ENCODE results near the gene AVP. TPM values are rescaled to one million over a fixed set of nuclear protein-coding genes. Genes with fewer than 3 reads are reported as not detected.
"Not testable (repeated sequence)": the region's sequence is repeated elsewhere in the genome, so short reads cannot be mapped to it uniquely, and the experiment has no call there.

Gene AVP
- total and polyA plus RNA-seq, 2 experiments from 2014 or later = 0.67 to 1.3 TPM

DNA sequence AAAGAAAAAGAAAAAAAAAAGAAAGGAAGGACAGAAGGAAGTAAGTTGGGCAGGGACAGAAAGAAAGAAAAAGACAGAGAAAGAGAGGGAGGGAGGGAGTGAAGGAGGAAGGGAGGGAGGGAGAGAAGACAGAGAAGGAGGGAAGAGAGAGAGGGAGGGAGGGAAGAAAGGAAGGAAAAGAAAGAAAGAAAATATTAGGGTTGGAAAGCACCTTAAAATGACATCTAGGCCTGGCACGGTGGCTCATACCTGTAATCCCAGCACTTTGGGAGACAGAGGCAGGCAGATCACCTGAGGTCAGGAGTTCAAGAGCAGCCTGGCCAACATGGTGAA, 42.0 kb upstream of the AVP start:
- 100% methylated on average over 1 of the region's 1 CpG for WGBS (ENCODE audit: low lambda C conversion rate, missing lambda C conversion rate)
- Histone ChIP-seq H3K36me3 (replicated peaks; ENCODE audit: insufficient read depth, low read depth) (no peaks in the 10 kb centered on the region), H3K79me2 (peaks cover 25% of the 10 kb centered on the region), H2AFZ (no peak overlapping the region), H3K27ac (peak overlapping the region; percentile 87), H3K4me1 (ENCODE audit: insufficient read depth) (no peaks in the 10 kb centered on the region), H4K20me1 (ENCODE audit: insufficient read depth, poor library complexity, severe bottlenecking) (no peaks in the 10 kb centered on the region), H3K4me3 (no peak overlapping the region), H3K9me3 (ENCODE audit: low read depth) (no peaks in the 10 kb centered on the region), H3K4me2 (no peak overlapping the region), H3K27me3 (no peaks in the 10 kb centered on the region), H3K9me2 (replicated peaks; ENCODE audit: insufficient read depth) (no peaks in the 10 kb centered on the region)
- TF ChIP-seq EZH2 (IDR thresholded peaks at IDR 0.05; ENCODE audit: borderline replicate concordance) (no peak), CTCF (IDR thresholded peaks at IDR 0.05; ENCODE audit: poor library complexity) (no peak), EZH2phosphoT487 (IDR thresholded peaks at IDR 0.05; ENCODE audit: low read depth, severe bottlenecking, unreplicated experiment) (no peak)
- DNase-seq (ENCODE audit: low spot score) = no peak

DNA sequence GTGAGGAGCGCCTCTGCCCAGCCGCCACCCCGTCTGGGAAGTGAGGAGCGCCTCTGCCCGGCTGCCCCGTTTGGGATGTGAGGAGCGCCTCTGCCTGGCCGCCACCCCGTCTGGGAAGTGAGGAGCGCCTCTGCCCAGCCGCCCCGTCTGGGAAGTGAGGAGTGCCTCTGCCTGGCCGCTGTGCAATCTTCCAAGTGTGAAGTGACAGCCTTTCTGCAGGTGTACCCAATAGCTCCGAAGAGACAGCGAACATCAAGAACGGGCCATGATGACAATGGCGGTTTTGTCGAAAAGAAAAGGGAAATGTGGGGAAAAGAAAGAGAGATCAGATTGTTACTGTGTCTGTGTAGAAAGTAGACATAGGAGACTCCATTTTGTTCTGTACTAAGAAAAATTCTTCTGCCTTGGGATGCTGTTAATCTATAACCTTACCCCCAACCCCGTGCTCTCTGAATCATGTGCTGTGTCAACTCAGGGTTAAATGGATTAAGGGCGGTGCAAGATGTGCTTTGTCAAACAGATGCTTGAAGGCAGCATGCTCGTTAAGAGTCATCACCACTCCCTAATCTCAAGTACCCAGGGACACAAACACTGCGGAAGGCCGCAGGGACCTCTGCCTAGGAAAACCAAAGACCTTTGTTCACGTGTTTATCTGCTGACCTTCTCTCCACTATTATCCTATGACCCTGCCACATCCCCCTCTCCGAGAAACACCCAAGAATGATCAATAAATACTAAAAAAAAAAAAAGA, 41.4 kb upstream of the AVP start:
- DNase-seq (ENCODE audit: low spot score); H3K9me2 ChIP-seq (replicated peaks; ENCODE audit: insufficient read depth); H3K27me3 ChIP-seq; H3K4me2 ChIP-seq; H3K9me3 ChIP-seq (ENCODE audit: low read depth); H3K4me1 ChIP-seq (ENCODE audit: insufficient read depth); H3K36me3 ChIP-seq (replicated peaks; ENCODE audit: insufficient read depth, low read depth); H3K4me3 ChIP-seq; H4K20me1 ChIP-seq (ENCODE audit: insufficient read depth, poor library complexity, severe bottlenecking); H2AFZ ChIP-seq: not testable (repeated sequence)
- Histone ChIP-seq H3K79me2 (peaks cover 23% of the 10 kb centered on the region), H3K27ac (peak overlapping the region; percentile 87)
- 84% methylated on average over 17 of the region's 25 CpGs for WGBS (ENCODE audit: low lambda C conversion rate, missing lambda C conversion rate)

- not testable (repeated sequence) for H3K9me2 ChIP-seq (replicated peaks; ENCODE audit: insufficient read depth); H3K36me3 ChIP-seq (replicated peaks; ENCODE audit: insufficient read depth, low read depth); H3K4me1 ChIP-seq (ENCODE audit: insufficient read depth); H4K20me1 ChIP-seq (ENCODE audit: insufficient read depth, poor library complexity, severe bottlenecking); H3K27ac ChIP-seq; H3K9me3 ChIP-seq (ENCODE audit: low read depth); DNase-seq (ENCODE audit: low spot score); H3K4me2 ChIP-seq; H3K27me3 ChIP-seq; H3K4me3 ChIP-seq; H2AFZ ChIP-seq
- H3K79me2 ChIP-seq = peaks cover 15% of the 10 kb centered on the region
- 98% methylated on average over 22 of the region's 41 CpGs for WGBS (ENCODE audit: low lambda C conversion rate, missing lambda C conversion rate)
Observed at GRCh38 chr20:3124773-3125560, 40.4 kb upstream of the AVP start.

GRCh38 chr20:3124163-3124562, 39.6 kb upstream of the AVP start:
- not testable (repeated sequence) for H3K27ac ChIP-seq; DNase-seq (ENCODE audit: low spot score); H3K4me3 ChIP-seq; H2AFZ ChIP-seq; H3K79me2 ChIP-seq; H3K36me3 ChIP-seq (replicated peaks; ENCODE audit: insufficient read depth, low read depth); H3K9me3 ChIP-seq (ENCODE audit: low read depth); H3K27me3 ChIP-seq; H3K4me2 ChIP-seq; H3K4me1 ChIP-seq (ENCODE audit: insufficient read depth); H4K20me1 ChIP-seq (ENCODE audit: insufficient read depth, poor library complexity, severe bottlenecking); H3K9me2 ChIP-seq (replicated peaks; ENCODE audit: insufficient read depth)
- 96% methylated on average over 10 of the region's 18 CpGs for WGBS (ENCODE audit: low lambda C conversion rate, missing lambda C conversion rate)

GRCh38 chr20:3123542-3123941, 39.0 kb upstream of the AVP start:
- Histone ChIP-seq H4K20me1 (ENCODE audit: insufficient read depth, poor library complexity, severe bottlenecking) (no peaks in the 10 kb centered on the region), H3K27me3 (no peaks in the 10 kb centered on the region), H3K9me2 (replicated peaks; ENCODE audit: insufficient read depth) (no peaks in the 10 kb centered on the region), H3K36me3 (replicated peaks; ENCODE audit: insufficient read depth, low read depth) (no peaks in the 10 kb centered on the region), H3K27ac (no peak overlapping the region), H3K79me2 (peaks cover 4% of the 10 kb centered on the region), H3K4me2 (no peak overlapping the region), H3K4me1 (ENCODE audit: insufficient read depth) (no peaks in the 10 kb centered on the region), H3K9me3 (ENCODE audit: low read depth) (no peaks in the 10 kb centered on the region), H2AFZ (no peak overlapping the region), H3K4me3 (no peak overlapping the region)
- 97% methylated on average over 1 of the region's 1 CpG for WGBS (ENCODE audit: low lambda C conversion rate, missing lambda C conversion rate)
- DNase-seq (ENCODE audit: low spot score) = no peak
- TF ChIP-seq CTCF (IDR thresholded peaks at IDR 0.05; ENCODE audit: poor library complexity) = no peak
- no peak for TF ChIP-seq EZH2 (IDR thresholded peaks at IDR 0.05; ENCODE audit: borderline replicate concordance)
- TF ChIP-seq EZH2phosphoT487 (IDR thresholded peaks at IDR 0.05; ENCODE audit: low read depth, severe bottlenecking, unreplicated experiment) = no peak

All from hepatocyte (in vitro differentiated cells).